NOMO-1 treated with dmso at 0.1 percent for 144 hours (cell line): ENCODE data around the gene RPS6KA1.

Source experiments
- DNase-seq: peaks from one replicate; lab custom pipeline; 2025; ENCODE audit not compliant: unreplicated experiment; lab: John Stamatoyannopoulos, UW

RPS6KA1 gene

DNA sequence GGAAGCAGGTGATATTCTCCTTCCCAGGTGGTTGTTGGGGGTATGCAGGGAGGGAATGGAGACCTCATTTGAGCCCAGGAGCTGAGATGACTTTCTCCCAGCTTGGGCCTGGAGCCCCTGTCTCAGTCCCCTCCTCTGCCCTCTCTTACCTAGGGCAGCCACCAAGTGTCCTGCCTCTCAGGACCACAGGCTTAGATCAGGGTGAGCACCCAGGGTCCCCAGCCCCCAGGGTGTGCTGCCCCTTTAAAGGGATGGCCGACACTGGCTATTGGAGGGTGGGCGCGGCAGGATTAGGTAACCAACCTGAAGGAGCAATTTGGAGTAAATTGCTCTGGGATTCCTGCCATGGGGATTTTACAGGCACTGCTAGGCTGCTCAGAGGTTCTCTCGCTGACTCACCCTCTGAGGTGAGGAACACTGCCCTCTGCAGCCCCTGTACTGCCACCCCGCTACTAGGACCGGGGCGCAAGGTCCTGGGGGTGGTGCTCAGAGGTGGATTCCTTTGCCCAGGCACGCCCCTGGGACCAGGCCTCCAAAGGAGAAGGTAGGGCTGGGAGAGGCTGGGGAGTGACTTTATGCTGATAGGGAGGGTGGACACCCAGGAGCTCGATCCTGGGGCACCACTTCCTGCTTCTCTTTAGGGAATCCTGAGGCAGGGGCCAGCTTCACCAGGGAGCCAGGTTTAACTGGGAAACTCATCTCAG lies 1.5 kb downstream of the RPS6KA1 start:
- peak; percentile 24 for DNase-seq

GRCh38 chr1:26531651-26532131 lies 2.1 kb downstream of the RPS6KA1 start:
- no peak for DNase-seq

GRCh38 chr1:26533951-26534509 lies 4.5 kb downstream of the RPS6KA1 start:
- DNase-seq, result no peak

GRCh38 chr1:26535201-26535600 lies 5.6 kb downstream of the RPS6KA1 start:
- no peak for DNase-seq

- DNase-seq, result no peak
Observed at GRCh38 chr1:26536081-26536480, 6.5 kb downstream of the RPS6KA1 start.

GRCh38 chr1:26536521-26536920 lies 7.0 kb downstream of the RPS6KA1 start:
- no peak for DNase-seq

DNA sequence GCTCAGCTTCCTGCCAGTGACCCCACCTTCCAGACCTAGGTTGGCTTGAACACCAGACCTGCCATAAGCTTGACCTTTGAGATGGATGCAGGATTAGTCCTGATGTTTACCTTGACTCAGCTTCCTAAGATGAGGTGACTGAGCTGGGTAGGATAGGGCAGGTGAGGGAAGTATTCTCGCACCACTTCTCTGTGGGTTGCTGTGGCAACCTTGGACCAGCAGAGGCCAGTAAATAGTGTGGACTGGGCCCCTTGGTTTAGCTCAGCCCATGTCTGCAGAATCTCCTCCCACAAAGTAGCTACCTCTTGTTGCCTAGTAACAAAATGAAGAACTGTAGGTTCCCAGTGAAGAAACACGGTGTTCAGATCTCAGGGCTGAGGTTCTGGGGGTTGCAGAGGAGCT lies 8.4 kb downstream of the RPS6KA1 start:
- DNase-seq, result peak; percentile 93

DNA sequence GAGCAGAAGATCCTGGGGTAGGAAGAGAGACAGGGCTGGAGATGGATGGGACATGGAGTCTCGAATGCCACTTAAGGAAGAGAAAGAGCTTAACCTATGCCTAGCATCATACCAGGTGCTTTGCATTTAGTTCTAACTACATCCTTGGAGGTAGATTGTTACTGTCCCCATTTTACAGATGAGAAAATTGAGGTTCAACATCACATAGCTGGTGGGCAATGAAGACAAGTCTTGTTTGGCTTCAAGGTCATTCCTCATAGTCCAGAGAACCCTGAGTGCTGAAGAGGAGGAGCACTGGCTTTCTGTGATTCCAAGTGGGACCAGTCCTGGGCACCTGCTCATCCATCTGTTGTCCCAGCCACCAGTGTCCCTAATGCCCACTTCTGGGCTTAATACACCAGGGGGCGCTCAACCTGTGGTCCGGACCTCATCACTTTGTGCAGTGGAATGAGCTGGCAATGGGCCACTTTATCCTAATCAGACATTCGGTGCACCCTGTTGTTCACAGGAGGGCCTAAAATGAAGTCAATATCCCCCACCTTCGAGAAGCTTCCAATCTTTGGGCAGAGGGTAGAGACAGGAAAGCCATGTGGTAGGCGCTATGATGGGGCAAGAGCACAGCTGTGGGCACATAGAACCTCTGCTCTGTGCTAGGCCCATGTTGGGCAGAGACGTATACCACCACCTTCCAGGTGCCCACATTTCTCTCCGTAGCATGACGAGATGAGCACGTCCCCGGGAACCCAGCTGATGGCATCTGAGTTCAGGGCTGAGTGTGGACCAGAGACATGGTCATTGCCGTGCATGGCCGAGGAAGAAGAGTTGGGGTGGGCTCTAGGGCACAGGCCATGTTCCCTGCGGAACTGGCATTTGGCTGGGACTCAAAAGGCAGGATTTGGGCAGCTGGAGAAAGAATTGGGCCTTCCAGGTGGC lies 9.2 kb downstream of the RPS6KA1 start:
- no peak for DNase-seq

GRCh38 chr1:26539722-26540121 lies 10.2 kb downstream of the RPS6KA1 start:
- no peak for DNase-seq

GRCh38 chr1:26540351-26540750 lies 10.8 kb downstream of the RPS6KA1 start:
- DNase-seq, result no peak

- DNase-seq, result no peak
Observed at GRCh38 chr1:26541431-26541815, 11.9 kb downstream of the RPS6KA1 start.

GRCh38 chr1:26541816-26542711 lies 12.5 kb downstream of the RPS6KA1 start:
- peak; percentile 99 for DNase-seq

DNA sequence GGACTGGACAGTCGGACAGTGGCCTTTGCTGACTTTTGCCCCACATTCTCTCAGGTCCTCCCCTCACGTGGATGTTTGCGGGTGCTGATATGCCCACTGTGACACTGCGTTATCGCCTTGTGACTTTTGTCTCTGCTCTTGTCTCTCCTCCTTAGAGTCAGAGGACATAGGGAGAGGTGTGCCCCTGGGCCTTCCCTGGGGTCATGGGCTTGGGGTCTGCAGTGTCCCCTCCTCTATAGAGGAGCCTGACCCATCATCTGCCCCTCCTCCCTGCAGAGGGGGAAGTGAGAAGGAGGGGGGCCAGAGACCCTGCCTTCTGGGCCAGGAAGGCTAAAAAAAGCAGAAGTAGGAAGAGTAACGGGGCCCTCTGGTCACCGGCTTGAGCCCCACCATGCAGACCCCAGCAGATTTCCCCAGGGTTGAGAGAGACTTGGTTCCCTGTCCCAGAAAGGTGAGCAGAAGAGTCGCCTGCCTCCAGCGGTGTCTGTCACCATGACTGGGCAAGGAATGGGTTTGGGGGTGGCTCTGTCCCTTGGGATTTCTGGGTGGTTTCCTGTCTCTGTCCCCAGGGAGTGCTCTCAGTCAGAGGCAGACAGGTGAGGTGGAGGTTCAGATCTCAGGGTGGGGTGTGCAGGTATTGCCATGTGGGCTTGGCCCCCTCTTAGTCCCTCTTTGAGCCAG lies 13.3 kb downstream of the RPS6KA1 start:
- peak; percentile 22 for DNase-seq

GRCh38 chr1:26543462-26543861 lies 13.9 kb downstream of the RPS6KA1 start:
- no peak for DNase-seq

- DNase-seq, result no peak
Observed at GRCh38 chr1:26544126-26544525, 14.6 kb downstream of the RPS6KA1 start.

DNA sequence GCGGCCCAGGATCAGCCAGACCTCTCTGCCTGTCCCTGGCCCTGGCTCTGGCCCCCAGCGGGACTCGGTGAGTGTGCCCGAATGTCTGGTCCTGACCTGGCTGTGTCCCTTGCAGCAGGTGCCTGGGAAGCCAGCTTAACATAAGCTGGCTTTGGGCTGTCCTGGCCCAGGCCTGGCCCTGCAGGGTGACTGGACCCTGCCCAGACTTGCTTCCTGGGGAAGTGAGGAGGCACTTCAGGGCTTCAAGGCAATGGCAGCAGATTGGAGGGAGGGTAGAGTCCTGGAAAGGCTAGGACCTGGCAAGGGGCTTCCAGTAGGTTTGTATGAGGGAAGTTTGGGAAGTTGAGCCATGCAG lies 16.4 kb downstream of the RPS6KA1 start:
- no peak for DNase-seq

GRCh38 chr1:26546375-26546774 lies 16.8 kb downstream of the RPS6KA1 start:
- no peak for DNase-seq

DNA sequence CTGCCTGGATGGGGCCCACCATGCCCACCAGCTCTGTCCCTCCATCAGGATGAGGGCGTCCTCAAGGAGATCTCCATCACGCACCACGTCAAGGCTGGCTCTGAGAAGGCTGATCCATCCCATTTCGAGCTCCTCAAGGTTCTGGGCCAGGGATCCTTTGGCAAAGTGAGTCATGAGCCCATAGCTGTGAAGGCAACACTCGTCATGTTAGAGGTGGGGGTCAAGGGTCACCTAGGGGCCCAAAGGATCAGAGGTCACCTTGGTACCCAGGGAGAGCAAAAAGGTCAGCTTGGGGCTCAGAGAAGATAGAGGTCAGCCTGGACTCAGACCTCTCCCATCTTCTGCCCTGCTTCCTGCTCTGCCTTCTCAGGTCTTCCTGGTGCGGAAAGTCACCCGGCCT lies 17.3 kb downstream of the RPS6KA1 start:
- DNase-seq, result no peak

DNA sequence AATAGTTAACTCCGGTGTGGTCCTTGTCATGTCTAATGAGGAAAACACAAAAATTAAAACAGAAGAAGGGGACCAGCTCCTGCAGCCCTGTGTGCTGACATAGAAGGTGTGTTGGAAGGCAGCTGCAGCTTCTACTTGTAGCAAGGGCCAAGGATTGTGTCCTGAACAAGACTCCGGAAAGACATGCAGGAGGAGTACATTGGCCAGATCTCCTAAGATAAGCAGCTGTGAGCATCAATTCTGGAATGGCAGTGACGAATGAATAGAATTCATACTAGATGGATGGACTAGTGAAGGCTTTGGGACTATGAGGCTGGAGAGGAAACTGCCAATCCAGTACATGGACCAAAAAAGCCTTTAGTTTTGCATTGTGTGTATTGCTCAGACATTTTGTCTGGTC lies 19.3 kb downstream of the RPS6KA1 start:
- no peak for DNase-seq

- no peak for DNase-seq
Observed at GRCh38 chr1:26550946-26551345, 21.4 kb downstream of the RPS6KA1 start.
